OCI-LY3 (cell line): ENCODE results near the gene RAB27A.
"Not testable (repeated sequence)": the region's sequence is repeated elsewhere in the genome, so short reads cannot be mapped to it uniquely, and the experiment has no call there.

Experiments used
- H2AFZ ChIP-seq: fragments of 200-600, 300-600 bp; shearing (Covaris generic); 2 replicates; pipeline ENCODE4 v1.6.0; 2014; ENCODE audit warnings: antibody characterized with exemption, low read depth, low read length
- H3K27ac ChIP-seq: fragments of 200-600, 300-600 bp; sonication (generic); 2 replicates; pipeline ENCODE4 v1.5.1; 2014; ENCODE audit warnings: mild to moderate bottlenecking, low read length, moderate library complexity, mixed read lengths
- H3K27me3 ChIP-seq: fragments of 200-600, 300-600 bp; sonication (generic); 2 replicates; pipeline ENCODE4 v1.6.1; 2014; ENCODE audit warnings: low read depth, low read length, mixed read lengths
- H3K36me3 ChIP-seq: fragments of 200-600, 300-600 bp; sonication (generic); replicated peaks from 2 replicates; pipeline ENCODE3; 2014; ENCODE audit warnings: low read depth, low read length, mixed read lengths
- H3K4me1 ChIP-seq: fragments of 300-600, 200-600 bp; sonication (generic); 2 replicates; pipeline ENCODE4 v1.6.1; 2014; ENCODE audit warnings: low read length, mixed read lengths
- H3K4me2 ChIP-seq: fragments of 200-600, 300-600 bp; sonication (generic); 2 replicates; pipeline ENCODE4 v1.6.1; 2014; ENCODE audit warnings: low read length, mixed read lengths
- H3K4me3 ChIP-seq: fragments of 300-600, 200-600 bp; sonication (generic); 2 replicates; pipeline ENCODE4 v1.5.1; 2014; ENCODE audit warnings: antibody characterized with exemption, mild to moderate bottlenecking, low read length, moderate library complexity
- H3K79me2 ChIP-seq: fragments of 300-600, 200-600 bp; shearing (Covaris generic); 2 replicates; pipeline ENCODE4 v1.6.1; 2014; ENCODE audit warnings: mild to moderate bottlenecking, low read length, mixed read lengths
- H3K9ac ChIP-seq: fragments of 300-600, 200-600 bp; shearing (Covaris generic); 2 replicates; pipeline ENCODE4 v1.6.0; 2014; ENCODE audit warnings: mild to moderate bottlenecking, low read length, moderate library complexity
- H3K9me3 ChIP-seq: fragments of 200-600, 300-600 bp; shearing (Covaris generic); 2 replicates; pipeline ENCODE4 v1.6.1; 2014; ENCODE audit warnings: low read length, mixed read lengths; ENCODE audit not compliant: insufficient read depth
- H4K20me1 ChIP-seq: fragments of 200-600, 300-600 bp; sonication (generic); 2 replicates; pipeline ENCODE4 v1.6.1; 2016; ENCODE audit warnings: low read length, mixed read lengths; ENCODE audit not compliant: insufficient read depth
- CTCF ChIP-seq: fragments of 200-600, 300-600 bp; sonication (generic); IDR thresholded peaks from 2 replicates; pipeline ENCODE4 v1.5.1; 2014; ENCODE audit warnings: antibody characterized with exemption, low read length, low read depth
- EZH2phosphoT487 ChIP-seq: fragments of 200-600 bp; shearing (Covaris generic); IDR thresholded peaks from 2 replicates; pipeline ENCODE4 v1.6.1; 2018; ENCODE audit warnings: antibody characterized with exemption, mixed run types, low read depth

Gene RAB27A

DNA sequence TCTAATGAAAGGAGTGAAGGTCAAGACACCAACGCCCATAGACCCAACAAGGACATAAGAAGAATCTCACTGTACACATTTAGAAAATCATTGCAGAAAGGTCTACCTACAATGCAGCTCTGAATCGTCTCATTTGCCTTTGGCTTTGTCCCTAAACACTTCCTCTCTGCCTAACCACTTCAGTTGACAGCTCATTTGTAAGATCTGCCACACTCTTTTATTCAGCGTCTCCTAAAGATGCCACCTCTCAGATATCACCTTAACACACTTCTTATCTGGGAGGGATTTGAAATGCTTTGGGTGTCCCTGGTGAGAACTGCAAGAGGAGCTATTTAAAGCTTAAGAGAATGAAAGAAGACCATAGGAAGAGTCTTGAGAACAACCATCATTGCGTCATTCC is 38.7 kb downstream of the RAB27A start:
- peaks cover 9% of the 10 kb centered on the region for H3K4me1 ChIP-seq

GRCh38 chr15:55250392-55250791 is 39.2 kb downstream of the RAB27A start:
- no peaks in the 10 kb centered on the region for H4K20me1 ChIP-seq
- no peaks in the 10 kb centered on the region for H3K9me3 ChIP-seq
- no peak overlapping the region for H3K4me3 ChIP-seq
- H3K79me2 ChIP-seq, result no peaks in the 10 kb centered on the region
- no peak overlapping the region for H3K9ac ChIP-seq
- no peaks in the 10 kb centered on the region for H3K36me3 ChIP-seq
- TF ChIP-seq EZH2phosphoT487 (no peak), CTCF (no peak)
- H3K27me3 ChIP-seq, result no peaks in the 10 kb centered on the region
- peaks cover 8% of the 10 kb centered on the region for H3K4me1 ChIP-seq
- no peak overlapping the region for H2AFZ ChIP-seq
- no peak overlapping the region for H3K4me2 ChIP-seq
- no peak overlapping the region for H3K27ac ChIP-seq

More for the DNA sequence above, 38.7 kb downstream of the RAB27A start:
- Histone ChIP-seq H4K20me1 (no peaks in the 10 kb centered on the region), H3K4me3 (no peak overlapping the region), H3K79me2 (no peaks in the 10 kb centered on the region), H2AFZ (no peak overlapping the region), H3K4me2 (no peak overlapping the region), H3K9me3 (no peaks in the 10 kb centered on the region), H3K27ac (no peak overlapping the region), H3K27me3 (no peaks in the 10 kb centered on the region), H3K9ac (no peak overlapping the region), H3K36me3 (no peaks in the 10 kb centered on the region)
- TF ChIP-seq CTCF (no peak), EZH2phosphoT487 (no peak)

GRCh38 chr15:55249885-55250284 is 39.7 kb downstream of the RAB27A start:
- H3K4me1 ChIP-seq, H3K36me3 ChIP-seq, H3K9me3 ChIP-seq, H3K79me2 ChIP-seq, H3K27ac ChIP-seq, H3K4me2 ChIP-seq, H3K27me3 ChIP-seq, H4K20me1 ChIP-seq, H2AFZ ChIP-seq, H3K9ac ChIP-seq, H3K4me3 ChIP-seq: not testable (repeated sequence)

GRCh38 chr15:55248895-55249294 is 40.7 kb downstream of the RAB27A start:
- Histone ChIP-seq H3K4me1 (no peaks in the 10 kb centered on the region), H3K9me3 (no peaks in the 10 kb centered on the region), H2AFZ (no peak overlapping the region), H3K27ac (no peak overlapping the region), H3K9ac (no peak overlapping the region), H3K79me2 (no peaks in the 10 kb centered on the region), H3K36me3 (no peaks in the 10 kb centered on the region), H3K4me3 (no peak overlapping the region), H4K20me1 (no peaks in the 10 kb centered on the region), H3K4me2 (no peak overlapping the region), H3K27me3 (no peaks in the 10 kb centered on the region)
- TF ChIP-seq EZH2phosphoT487 (no peak), CTCF (no peak)
